ENCODE data around the gene ANAPC4. TPM values are rescaled to one million over a fixed set of nuclear protein-coding genes. Genes with fewer than 3 reads are reported as not detected.

ANAPC4 gene
- total RNA-seq, 1 experiment from 2014 or later, result 75.7 TPM

GRCh38 chr4:25427871-25428270 is 50.8 kb downstream of the ANAPC4 start:
- H2AFZ ChIP-seq (ENCODE audit: low read length), result no peak overlapping the region
- H4K20me1 ChIP-seq (ENCODE audit: insufficient read depth, low read depth, low read length), result no peaks in the 10 kb centered on the region
- H3K9me3 ChIP-seq (ENCODE audit: low read length), result no peaks in the 10 kb centered on the region
- no peaks in the 10 kb centered on the region for H3K36me3 ChIP-seq (ENCODE audit: insufficient read depth, low read length)
- peaks cover 11% of the 10 kb centered on the region for H3K4me1 ChIP-seq (ENCODE audit: low read length)
- no peak overlapping the region for H3K27ac ChIP-seq (ENCODE audit: low read length)
- no peak for DNase-seq
- no peak overlapping the region for H3K9ac ChIP-seq (ENCODE audit: low read length)
- H3K27me3 ChIP-seq (ENCODE audit: low read length), result no peaks in the 10 kb centered on the region
- H3K79me2 ChIP-seq (ENCODE audit: low read length), result no peaks in the 10 kb centered on the region
- H3K4me2 ChIP-seq (ENCODE audit: low read depth, low read length, poor library complexity, severe bottlenecking), result no peak overlapping the region
- no peaks in the 10 kb centered on the region for H3K9me2 ChIP-seq (replicated peaks; ENCODE audit: insufficient read depth, low read length)
- H3K4me3 ChIP-seq (ENCODE audit: low read length), result no peak overlapping the region

DNA sequence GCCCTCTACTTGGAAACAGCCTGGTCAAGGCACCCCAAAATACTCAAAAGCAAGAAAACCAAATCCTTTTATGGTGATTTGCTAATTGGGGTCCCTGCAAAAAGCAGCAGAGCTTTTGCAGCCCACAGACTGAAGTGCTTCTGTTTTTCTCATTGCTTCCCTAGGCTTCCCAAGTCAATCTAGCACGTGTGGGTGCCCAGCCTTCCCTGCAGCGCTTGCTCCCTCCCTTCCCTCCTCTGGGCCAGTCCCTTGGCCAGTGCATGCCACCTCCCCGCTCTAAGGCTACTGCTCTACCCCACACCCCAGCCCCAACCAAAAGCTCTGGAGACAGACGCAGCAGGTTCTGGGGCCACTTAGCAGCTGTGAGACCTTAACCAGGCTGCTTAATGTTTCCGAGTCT is 53.6 kb downstream of the ANAPC4 start:
- no peak for DNase-seq
- Histone ChIP-seq H3K4me2 (ENCODE audit: low read depth, low read length, poor library complexity, severe bottlenecking) (no peak overlapping the region), H3K27ac (ENCODE audit: low read length) (no peak overlapping the region), H3K36me3 (ENCODE audit: insufficient read depth, low read length) (no peaks in the 10 kb centered on the region), H4K20me1 (ENCODE audit: insufficient read depth, low read depth, low read length) (no peaks in the 10 kb centered on the region), H3K9me3 (ENCODE audit: low read length) (no peaks in the 10 kb centered on the region), H3K79me2 (ENCODE audit: low read length) (no peaks in the 10 kb centered on the region), H3K4me1 (ENCODE audit: low read length) (peaks cover 11% of the 10 kb centered on the region), H3K9me2 (replicated peaks; ENCODE audit: insufficient read depth, low read length) (no peaks in the 10 kb centered on the region), H3K27me3 (ENCODE audit: low read length) (no peaks in the 10 kb centered on the region), H2AFZ (ENCODE audit: low read length) (no peak overlapping the region), H3K9ac (ENCODE audit: low read length) (no peak overlapping the region), H3K4me3 (ENCODE audit: low read length) (no peak overlapping the region)

DNA sequence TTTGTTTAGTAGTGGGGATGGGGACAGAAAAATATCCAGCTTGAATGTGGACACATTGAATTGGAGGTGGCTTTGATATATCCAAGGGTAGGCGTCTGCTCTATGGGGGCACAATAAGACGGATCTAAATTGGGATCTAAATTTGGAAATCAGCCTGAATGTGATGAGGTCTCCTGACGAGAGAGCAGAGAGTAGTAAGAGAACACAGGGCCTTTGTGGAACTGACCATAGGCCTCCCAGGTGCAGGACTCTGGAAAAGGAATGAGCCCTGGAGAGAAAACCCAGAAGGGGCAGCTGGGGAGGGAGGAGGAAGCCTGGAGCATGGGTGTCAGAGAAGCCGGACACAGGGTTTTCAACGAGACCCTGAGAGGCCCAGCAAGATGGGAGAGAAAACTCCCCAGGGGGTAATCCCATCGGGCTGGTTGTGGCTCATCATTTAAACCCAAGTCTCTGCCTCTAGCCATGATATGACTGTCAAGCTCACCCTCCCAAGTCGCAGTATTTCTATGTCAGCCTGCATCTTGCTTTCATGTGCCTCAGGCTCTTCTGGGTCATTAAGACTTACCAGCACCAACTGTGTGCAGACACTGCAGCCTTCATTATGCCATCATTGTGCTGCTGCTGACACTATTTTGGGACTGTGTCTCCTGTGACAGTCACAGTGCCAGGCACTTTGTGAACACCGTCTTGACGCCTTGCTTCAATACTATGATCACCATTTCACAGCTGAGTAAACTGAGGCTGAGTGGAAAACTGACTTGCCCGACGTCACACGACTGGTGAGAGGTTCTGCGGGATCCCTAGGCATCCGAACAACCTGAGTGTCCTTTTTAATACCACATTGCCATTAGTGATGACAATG is 57.1 kb downstream of the ANAPC4 start:
- H3K36me3 ChIP-seq (ENCODE audit: insufficient read depth, low read length), result no peaks in the 10 kb centered on the region
- no peaks in the 10 kb centered on the region for H3K27me3 ChIP-seq (ENCODE audit: low read length)
- no peak overlapping the region for H3K27ac ChIP-seq (ENCODE audit: low read length)
- H2AFZ ChIP-seq (ENCODE audit: low read length), result no peak overlapping the region
- no peaks in the 10 kb centered on the region for H3K9me3 ChIP-seq (ENCODE audit: low read length)
- no peaks in the 10 kb centered on the region for H3K4me1 ChIP-seq (ENCODE audit: low read length)
- H3K79me2 ChIP-seq (ENCODE audit: low read length), result no peaks in the 10 kb centered on the region
- H4K20me1 ChIP-seq (ENCODE audit: insufficient read depth, low read depth, low read length), result no peaks in the 10 kb centered on the region
- no peak for DNase-seq
- H3K9me2 ChIP-seq (replicated peaks; ENCODE audit: insufficient read depth, low read length), result no peaks in the 10 kb centered on the region
- H3K9ac ChIP-seq (ENCODE audit: low read length), result no peak overlapping the region
- no peak overlapping the region for H3K4me2 ChIP-seq (ENCODE audit: low read depth, low read length, poor library complexity, severe bottlenecking)
- no peak overlapping the region for H3K4me3 ChIP-seq (ENCODE audit: low read length)

DNA sequence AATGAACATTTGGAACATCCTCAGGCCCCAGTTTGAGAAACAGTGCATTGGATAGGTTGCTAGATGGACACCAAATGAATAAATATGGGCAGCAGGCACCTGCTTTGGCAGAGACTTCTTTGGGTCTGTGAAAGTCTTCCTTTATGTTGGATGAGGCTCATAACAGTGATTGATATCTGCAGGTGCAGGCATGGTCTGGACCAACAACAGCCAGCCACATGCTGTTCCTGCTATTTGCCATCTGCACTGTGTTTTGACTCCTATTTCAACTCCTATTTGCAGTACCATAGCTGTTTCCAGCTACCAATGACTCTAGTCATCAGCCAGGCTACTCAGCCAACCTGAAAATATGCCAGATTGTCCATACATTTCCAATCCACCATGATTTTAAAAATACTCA is 60.9 kb downstream of the ANAPC4 start:
- no peaks in the 10 kb centered on the region for H3K9me2 ChIP-seq (replicated peaks; ENCODE audit: insufficient read depth, low read length)
- H3K4me3 ChIP-seq (ENCODE audit: low read length), result no peak overlapping the region
- H3K9ac ChIP-seq (ENCODE audit: low read length), result no peak overlapping the region
- no peaks in the 10 kb centered on the region for H3K9me3 ChIP-seq (ENCODE audit: low read length)
- no peak overlapping the region for H3K4me2 ChIP-seq (ENCODE audit: low read depth, low read length, poor library complexity, severe bottlenecking)
- no peak overlapping the region for H3K27ac ChIP-seq (ENCODE audit: low read length)
- H3K36me3 ChIP-seq (ENCODE audit: insufficient read depth, low read length), result no peaks in the 10 kb centered on the region
- H3K79me2 ChIP-seq (ENCODE audit: low read length), result no peaks in the 10 kb centered on the region
- H2AFZ ChIP-seq (ENCODE audit: low read length), result no peak overlapping the region
- no peaks in the 10 kb centered on the region for H3K27me3 ChIP-seq (ENCODE audit: low read length)
- DNase-seq, result no peak
- H4K20me1 ChIP-seq (ENCODE audit: insufficient read depth, low read depth, low read length), result no peaks in the 10 kb centered on the region
- H3K4me1 ChIP-seq (ENCODE audit: low read length), result no peaks in the 10 kb centered on the region

DNA sequence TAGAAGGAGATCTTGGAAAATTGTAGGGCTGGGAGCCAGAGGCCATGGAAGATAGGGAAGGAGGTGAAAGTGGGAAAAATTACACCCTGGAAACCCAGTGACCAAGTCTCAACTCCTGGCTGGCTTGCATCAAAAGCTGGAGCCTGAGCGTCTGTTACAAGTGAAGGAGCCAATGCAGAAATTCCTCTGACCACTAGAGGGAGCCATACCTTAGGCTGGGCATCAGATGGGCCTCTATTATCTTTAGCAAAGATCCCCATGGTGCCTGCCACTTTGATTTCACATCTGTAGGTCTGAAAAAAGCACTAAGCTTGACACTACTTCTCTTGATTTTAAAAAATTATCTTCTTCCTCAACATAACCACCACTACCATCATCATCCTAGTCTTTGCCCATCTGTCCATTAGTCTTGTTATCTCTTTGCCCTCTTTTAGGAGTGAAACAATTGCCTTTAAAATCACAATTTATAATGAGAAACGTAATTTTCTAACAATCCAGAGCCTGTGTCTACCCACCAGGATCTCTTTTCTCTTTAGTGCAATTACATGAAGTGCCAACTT is 62.9 kb downstream of the ANAPC4 start:
- Histone ChIP-seq H3K9me2 (replicated peaks; ENCODE audit: insufficient read depth, low read length) (no peaks in the 10 kb centered on the region), H3K4me2 (ENCODE audit: low read depth, low read length, poor library complexity, severe bottlenecking) (no peak overlapping the region), H3K27me3 (ENCODE audit: low read length) (no peaks in the 10 kb centered on the region), H3K36me3 (ENCODE audit: insufficient read depth, low read length) (no peaks in the 10 kb centered on the region), H3K9ac (ENCODE audit: low read length) (no peak overlapping the region), H3K9me3 (ENCODE audit: low read length) (no peaks in the 10 kb centered on the region), H4K20me1 (ENCODE audit: insufficient read depth, low read depth, low read length) (no peaks in the 10 kb centered on the region), H2AFZ (ENCODE audit: low read length) (no peak overlapping the region), H3K79me2 (ENCODE audit: low read length) (no peaks in the 10 kb centered on the region), H3K4me3 (ENCODE audit: low read length) (no peak overlapping the region), H3K27ac (ENCODE audit: low read length) (no peak overlapping the region), H3K4me1 (ENCODE audit: low read length) (no peaks in the 10 kb centered on the region)
- peak; percentile 93 for DNase-seq

DNA sequence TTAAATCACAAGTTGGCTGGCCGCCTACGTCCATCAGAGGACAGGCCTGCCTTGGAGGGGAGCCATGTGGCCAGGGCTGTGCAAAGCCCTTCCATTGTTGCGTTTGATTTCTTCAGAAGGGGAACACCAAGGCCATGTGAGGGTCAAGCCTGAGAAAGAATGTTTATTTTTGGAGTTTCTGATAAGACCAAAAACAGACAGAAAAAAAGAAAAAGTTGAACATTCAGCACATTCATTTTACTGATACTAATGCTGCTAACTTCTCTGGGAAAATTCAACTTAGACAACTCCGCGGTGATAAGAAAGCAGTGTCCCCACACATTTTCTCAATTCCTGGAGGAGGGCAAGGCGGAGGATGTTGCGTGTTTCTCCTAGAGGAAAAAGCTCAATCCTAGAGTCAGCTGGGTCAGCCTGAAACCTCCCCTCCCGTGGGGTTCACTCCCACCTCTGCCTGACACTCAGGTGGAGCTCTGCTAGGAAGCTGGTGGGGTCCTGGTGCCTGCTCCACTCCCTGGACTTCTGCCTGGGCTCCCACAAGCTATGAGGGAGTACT is 63.5 kb downstream of the ANAPC4 start:
- no peak for DNase-seq
- H2AFZ ChIP-seq (ENCODE audit: low read length), result no peak overlapping the region

DNA sequence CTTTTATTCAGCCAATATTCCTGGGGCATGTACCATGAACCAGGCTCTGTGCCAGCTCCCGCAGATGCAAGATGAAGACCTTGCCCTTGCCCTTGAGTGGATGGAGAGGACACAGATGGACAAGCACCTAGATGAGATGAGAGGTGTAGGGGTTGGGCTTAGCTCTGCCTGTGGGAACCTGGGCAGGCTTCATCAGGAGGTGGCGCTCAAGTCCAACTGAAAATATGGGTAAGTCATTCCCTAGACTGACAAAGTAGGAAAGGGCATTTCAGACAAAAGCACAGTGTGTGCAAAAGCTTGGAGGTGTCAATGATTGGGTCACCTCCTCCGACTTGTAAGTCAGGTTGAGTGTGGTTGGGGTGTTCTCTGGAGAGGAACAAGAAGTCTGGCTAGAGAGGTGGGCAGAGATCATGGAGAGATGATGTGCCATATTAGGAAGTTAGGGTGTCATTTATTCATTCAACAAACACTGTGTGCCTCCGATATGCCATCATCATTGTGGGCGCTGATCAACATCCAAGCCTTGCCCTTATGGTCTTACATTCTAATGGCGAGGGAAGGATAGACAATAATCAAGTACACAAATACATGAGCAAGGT is 64.6 kb downstream of the ANAPC4 start:
- no peak overlapping the region for H3K9ac ChIP-seq (ENCODE audit: low read length)
- H3K4me2 ChIP-seq (ENCODE audit: low read depth, low read length, poor library complexity, severe bottlenecking), result no peak overlapping the region
- no peaks in the 10 kb centered on the region for H3K4me1 ChIP-seq (ENCODE audit: low read length)
- no peaks in the 10 kb centered on the region for H3K9me2 ChIP-seq (replicated peaks; ENCODE audit: insufficient read depth, low read length)
- H3K27me3 ChIP-seq (ENCODE audit: low read length), result no peaks in the 10 kb centered on the region
- H2AFZ ChIP-seq (ENCODE audit: low read length), result no peak overlapping the region
- no peaks in the 10 kb centered on the region for H3K9me3 ChIP-seq (ENCODE audit: low read length)
- no peaks in the 10 kb centered on the region for H3K36me3 ChIP-seq (ENCODE audit: insufficient read depth, low read length)
- no peaks in the 10 kb centered on the region for H3K79me2 ChIP-seq (ENCODE audit: low read length)
- H3K4me3 ChIP-seq (ENCODE audit: low read length), result no peak overlapping the region
- no peaks in the 10 kb centered on the region for H4K20me1 ChIP-seq (ENCODE audit: insufficient read depth, low read depth, low read length)
- no peak overlapping the region for H3K27ac ChIP-seq (ENCODE audit: low read length)
- DNase-seq, result peak; percentile 84

More for the DNA sequence above, 63.5 kb downstream of the ANAPC4 start:
- no peak overlapping the region for H3K27ac ChIP-seq (ENCODE audit: low read length)
- H3K9me3 ChIP-seq (ENCODE audit: low read length), result no peaks in the 10 kb centered on the region
- no peaks in the 10 kb centered on the region for H3K79me2 ChIP-seq (ENCODE audit: low read length)
- no peaks in the 10 kb centered on the region for H3K27me3 ChIP-seq (ENCODE audit: low read length)
- no peaks in the 10 kb centered on the region for H4K20me1 ChIP-seq (ENCODE audit: insufficient read depth, low read depth, low read length)
- H3K9ac ChIP-seq (ENCODE audit: low read length), result no peak overlapping the region
- no peaks in the 10 kb centered on the region for H3K9me2 ChIP-seq (replicated peaks; ENCODE audit: insufficient read depth, low read length)
- H3K4me1 ChIP-seq (ENCODE audit: low read length), result no peaks in the 10 kb centered on the region
- no peak overlapping the region for H3K4me2 ChIP-seq (ENCODE audit: low read depth, low read length, poor library complexity, severe bottlenecking)
- no peaks in the 10 kb centered on the region for H3K36me3 ChIP-seq (ENCODE audit: insufficient read depth, low read length)
- H3K4me3 ChIP-seq (ENCODE audit: low read length), result no peak overlapping the region

GRCh38 chr4:25442863-25443307 is 65.8 kb downstream of the ANAPC4 start:
- no peak overlapping the region for H3K4me2 ChIP-seq (ENCODE audit: low read depth, low read length, poor library complexity, severe bottlenecking)
- H3K79me2 ChIP-seq (ENCODE audit: low read length), result no peaks in the 10 kb centered on the region
- no peak overlapping the region for H3K4me3 ChIP-seq (ENCODE audit: low read length)
- H3K4me1 ChIP-seq (ENCODE audit: low read length), result no peaks in the 10 kb centered on the region
- no peaks in the 10 kb centered on the region for H3K9me2 ChIP-seq (replicated peaks; ENCODE audit: insufficient read depth, low read length)
- H3K27me3 ChIP-seq (ENCODE audit: low read length), result no peaks in the 10 kb centered on the region
- no peaks in the 10 kb centered on the region for H3K9me3 ChIP-seq (ENCODE audit: low read length)
- no peak overlapping the region for H3K9ac ChIP-seq (ENCODE audit: low read length)
- no peaks in the 10 kb centered on the region for H3K36me3 ChIP-seq (ENCODE audit: insufficient read depth, low read length)
- DNase-seq, result no peak
- no peak overlapping the region for H2AFZ ChIP-seq (ENCODE audit: low read length)
- no peak overlapping the region for H3K27ac ChIP-seq (ENCODE audit: low read length)
- no peaks in the 10 kb centered on the region for H4K20me1 ChIP-seq (ENCODE audit: insufficient read depth, low read depth, low read length)

All from Karpas-422 (cell line).